LNCaP clone FGC (cell line): ENCODE measurements around the gene FITM2.

ENCODE experiments used
- DNase-seq: peaks from one replicate; pipeline ENCODE4 v3.0.0-alpha.2; 2011; ENCODE audit warnings: low read depth
- H3K4me3 ChIP-seq: 2 replicates; pipeline ENCODE4 v1.5.1; 2011; ENCODE audit warnings: mild to moderate bottlenecking, low read depth, low read length, control low read depth
- CTCF ChIP-seq: IDR thresholded peaks from 2 replicates; pipeline ENCODE4 v1.5.1; 2012; ENCODE audit warnings: mild to moderate bottlenecking; ENCODE audit not compliant: control insufficient read depth, insufficient read depth; ENCODE audit errors: extremely low read depth

The FITM2 gene

DNA sequence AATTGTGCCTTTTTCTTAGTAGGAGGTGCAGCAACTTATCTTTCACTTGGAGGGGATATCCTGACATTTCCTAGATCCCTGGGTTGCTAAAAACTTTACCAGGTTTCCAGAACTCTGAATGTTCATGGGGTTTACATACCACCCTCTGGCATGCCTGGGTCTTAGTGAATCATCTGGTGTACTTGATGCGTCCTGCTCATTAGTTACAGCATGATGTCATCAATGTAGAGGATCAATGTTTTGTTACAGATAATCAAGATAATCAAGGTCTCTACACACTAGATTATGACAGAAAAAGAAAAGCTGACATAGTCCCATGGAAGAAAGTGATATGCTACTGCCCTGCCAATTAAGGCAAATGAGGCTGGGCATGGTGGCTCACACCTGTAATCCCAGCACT lies 27.0 kb downstream of the FITM2 start:
- no peak for TF ChIP-seq CTCF
- DNase-seq = no peak

GRCh38 chr20:44282192-44282591 lies 28.8 kb downstream of the FITM2 start:
- no peak overlapping the region for H3K4me3 ChIP-seq
- DNase-seq = no peak
- TF ChIP-seq CTCF = no peak

More for the DNA sequence above, 27.0 kb downstream of the FITM2 start:
- H3K4me3 ChIP-seq = no peak overlapping the region

GRCh38 chr20:44280387-44280786 lies 30.6 kb downstream of the FITM2 start:
- DNase-seq = no peak
- no peak for TF ChIP-seq CTCF
- H3K4me3 ChIP-seq = no peak overlapping the region

DNA sequence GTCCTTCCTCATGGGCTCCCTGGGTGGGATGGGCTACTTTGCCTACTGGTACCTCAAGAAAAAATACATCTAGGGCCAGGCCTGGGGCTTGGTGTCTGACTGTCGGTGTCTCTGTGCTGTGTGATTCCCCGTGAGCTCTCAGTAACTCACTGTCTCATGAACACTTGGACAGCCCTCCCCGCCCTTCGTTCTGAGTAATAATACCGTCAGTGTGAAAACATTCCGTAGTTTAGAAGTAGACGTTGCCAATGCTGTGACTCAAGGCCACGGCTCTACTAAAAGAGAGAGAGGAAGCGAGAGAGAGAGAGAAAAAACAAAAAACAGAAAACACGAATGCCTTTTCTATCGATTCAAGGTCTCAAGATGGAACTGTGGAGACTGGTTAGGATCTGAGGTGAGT lies 31.8 kb downstream of the FITM2 start:
- no peak for TF ChIP-seq CTCF
- no peak for DNase-seq
- no peak overlapping the region for H3K4me3 ChIP-seq

- no peak for TF ChIP-seq CTCF
Observed at GRCh38 chr20:44274303-44275017, 36.5 kb downstream of the FITM2 start.

DNA sequence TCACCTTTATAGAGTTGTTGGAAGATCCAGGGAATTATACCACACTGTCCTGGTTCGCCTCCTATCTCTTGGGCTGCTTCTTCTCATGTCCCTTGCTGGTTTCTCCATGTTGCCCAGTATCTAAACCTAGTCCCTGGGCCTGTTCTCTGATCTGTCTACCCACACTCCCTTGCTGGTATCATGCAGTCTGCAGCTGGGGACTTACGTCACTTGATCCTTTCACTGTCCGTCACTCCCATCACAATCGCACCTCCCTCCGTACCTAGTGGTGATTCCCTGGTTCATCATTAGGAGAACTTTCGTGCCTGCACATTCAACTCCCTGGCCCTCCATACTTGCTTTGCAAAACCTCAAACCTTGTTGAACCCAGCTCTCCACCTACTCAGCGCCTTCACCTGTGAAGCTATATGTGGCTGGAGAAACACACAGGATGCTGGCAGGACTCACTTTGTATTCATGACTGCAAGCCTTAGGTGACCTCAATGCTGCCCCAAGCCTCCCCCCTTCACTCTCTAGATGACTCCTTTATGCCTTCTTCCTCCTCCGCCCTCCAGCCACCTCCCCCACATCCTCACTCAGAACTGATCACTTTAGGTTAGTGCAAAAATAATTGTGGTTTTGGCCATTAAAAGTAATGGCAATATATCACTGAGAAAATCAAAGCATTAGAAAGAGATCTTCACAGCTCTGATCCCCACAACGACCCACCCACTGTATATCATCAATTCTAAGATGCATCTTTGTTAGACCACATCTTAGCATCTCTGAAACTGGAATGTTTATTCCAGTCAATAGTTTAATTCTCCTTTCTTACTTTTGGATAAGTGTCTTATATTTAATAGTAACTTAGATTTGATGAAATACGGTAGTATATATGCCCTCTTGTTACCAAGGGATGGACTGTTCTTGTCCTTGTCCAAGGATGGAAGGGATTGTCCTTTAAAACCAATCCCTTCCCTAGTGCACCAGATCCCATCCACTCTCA lies 37.5 kb downstream of the FITM2 start:
- TF ChIP-seq CTCF = no peak
- no peak overlapping the region for H3K4me3 ChIP-seq
- DNase-seq = no peak

More at GRCh38 chr20:44274303-44275017, 36.5 kb downstream of the FITM2 start:
- DNase-seq = no peak
- no peak overlapping the region for H3K4me3 ChIP-seq
